NCI-H345 treated with DMSO at 0.1 percent for 48 hours (cell line): Measurements from ENCODE around the gene TRUB2.
"Not testable (repeated sequence)": the region's sequence is repeated elsewhere in the genome, so short reads cannot be mapped to it uniquely, and the experiment has no call there.

ENCODE experiments used
- DNase-seq: peaks from one replicate; lab custom pipeline; 2025; ENCODE audit not compliant: unreplicated experiment; lab: John Stamatoyannopoulos, UW

Gene TRUB2

DNA sequence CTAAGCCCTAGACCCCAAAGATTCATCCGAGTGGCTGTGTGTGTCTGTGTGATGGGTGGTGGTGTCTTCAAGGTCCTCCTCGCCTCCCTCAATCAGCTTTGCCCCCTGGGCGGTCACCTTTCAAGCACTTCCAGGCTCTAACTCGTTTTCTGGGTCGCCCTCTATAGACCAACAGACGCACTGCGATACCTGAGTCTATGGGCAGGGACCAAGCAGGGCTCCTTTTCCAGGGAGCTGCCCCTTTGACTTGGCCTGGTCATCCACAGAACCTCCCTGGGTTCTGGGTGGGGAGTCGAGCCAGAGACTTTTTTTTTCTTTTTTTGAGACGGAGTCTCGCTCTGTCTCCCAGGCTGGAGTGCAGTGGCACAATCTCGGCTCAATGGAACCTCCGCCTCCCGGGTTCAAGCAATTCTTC is 19.2 kb upstream of the TRUB2 start:
- DNase-seq: peak; percentile 53

DNA sequence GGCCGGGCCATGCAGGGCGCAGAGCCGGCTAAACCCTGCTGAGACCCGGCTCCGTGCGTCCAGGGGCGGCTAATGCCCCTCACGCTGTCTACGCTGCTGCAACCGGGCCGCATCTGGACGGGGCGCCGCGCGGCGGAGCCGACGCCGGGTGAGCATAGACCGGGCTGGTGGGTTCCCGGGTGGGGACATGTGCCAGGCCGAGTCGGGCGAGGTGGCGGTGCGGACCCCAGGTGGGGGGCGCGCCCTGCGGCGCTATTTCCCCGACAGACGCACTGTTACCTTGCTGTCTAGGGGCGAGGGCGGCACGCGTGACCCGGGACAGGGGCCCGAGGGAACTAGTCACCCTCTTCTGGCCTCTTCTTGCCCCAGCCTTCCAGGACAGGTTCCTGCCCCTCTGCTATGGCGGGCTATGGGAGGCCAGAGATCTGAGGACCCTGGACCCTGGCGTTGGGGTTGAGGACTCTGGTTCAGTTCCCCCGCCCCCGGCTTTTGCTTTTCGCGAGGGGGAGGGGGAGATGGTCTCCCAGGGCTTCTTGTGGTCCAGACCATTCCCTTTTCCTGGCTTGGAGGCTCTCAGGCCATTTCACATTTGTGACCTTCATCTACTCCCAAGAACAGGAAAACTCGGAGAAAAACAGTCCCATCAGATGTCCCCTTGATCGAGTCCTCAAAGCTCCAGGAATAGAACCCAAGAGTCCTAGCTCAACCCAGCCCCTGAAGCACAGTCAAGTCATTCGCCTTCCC is 18.6 kb upstream of the TRUB2 start:
- DNase-seq: no peak

DNA sequence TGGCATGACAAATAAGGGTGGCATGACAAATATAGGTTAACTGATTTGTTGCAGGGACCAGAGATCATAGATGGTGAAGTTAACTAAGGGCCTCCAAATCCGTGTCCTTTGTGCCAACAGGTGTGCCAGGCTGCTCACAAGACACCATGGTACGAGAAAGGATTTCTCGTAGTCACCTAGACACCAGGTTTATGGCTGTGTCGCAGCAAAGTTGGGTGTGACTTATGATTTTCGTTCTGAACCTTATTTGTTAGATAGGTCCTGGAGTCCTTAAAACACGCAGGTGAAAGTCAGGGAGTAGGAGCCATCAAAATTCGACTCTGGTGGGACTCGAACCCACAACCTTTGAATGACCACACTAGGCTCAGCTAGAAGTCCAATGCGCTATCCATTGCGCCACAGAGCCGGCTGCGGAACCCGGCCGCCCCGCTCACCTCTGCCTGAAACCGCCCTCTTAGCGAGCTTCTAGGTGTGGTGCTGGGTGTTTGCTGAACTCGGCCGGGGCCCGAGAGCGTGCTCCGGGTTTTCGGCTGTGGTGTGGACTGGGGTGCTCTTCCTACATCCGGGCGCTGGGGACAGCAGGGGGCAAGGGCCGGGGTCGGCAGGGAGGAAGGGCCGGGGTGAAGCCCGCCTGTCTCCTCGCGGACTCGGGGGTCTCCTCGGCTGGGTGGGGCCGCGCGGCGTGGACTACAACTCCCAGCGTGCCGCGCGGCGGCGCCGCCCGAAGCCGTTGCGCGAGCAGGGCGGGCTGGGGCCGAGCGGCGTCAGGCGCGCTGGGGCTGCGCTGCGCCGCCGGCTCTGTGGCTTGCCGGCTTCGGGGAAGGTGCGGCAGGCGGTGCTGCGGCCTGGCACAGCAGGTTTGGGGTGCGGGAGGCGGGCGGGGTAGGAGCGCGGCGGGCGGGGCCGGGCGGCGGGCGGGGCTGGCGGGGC is 17.8 kb upstream of the TRUB2 start, which contains the start of gene SLC27A4:
Gene SLC27A4 (plus strand): TSS at position 767 of the 930 bp plus-strand sequence. CDS start 2,606 bp downstream, outside the sequence.
- peak; percentile 59 for DNase-seq

DNA sequence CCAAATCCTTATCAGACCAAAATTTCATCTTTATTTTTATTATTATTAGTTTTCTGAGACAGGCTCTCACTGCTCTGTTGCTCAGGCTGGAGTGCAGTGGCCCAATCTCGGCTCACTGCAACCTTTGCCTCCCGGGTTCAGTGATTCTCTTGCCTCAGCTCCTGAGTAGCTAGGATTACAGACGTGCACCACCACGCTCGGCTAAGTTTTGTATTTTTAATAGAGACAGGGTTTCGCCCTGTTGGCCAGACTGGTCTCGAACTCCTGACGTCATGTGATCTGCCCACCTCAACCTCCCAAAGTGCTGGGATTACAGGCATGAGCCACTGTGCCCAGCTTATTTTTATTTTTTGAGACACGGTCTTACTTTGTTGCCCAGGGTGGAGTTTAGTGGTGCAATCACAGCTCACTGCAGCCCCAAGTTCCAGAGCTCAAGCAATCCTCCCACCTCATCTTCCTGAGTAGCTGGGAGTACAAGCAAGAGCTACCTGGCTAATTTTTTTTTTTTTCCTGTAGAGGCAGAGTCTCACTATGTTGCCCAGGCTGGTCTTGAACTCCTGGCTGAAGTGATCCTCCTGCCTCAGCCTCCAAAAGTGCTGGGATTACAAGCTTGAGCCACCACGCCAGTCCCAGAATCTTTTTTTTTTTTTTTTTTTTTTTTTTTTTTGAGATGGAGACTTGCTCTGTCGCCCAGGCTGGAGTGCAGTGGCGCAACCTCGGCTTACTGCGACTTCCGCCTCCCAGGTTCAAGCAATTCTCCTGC is 16.8 kb upstream of the TRUB2 start:
- not testable (repeated sequence) for DNase-seq

DNA sequence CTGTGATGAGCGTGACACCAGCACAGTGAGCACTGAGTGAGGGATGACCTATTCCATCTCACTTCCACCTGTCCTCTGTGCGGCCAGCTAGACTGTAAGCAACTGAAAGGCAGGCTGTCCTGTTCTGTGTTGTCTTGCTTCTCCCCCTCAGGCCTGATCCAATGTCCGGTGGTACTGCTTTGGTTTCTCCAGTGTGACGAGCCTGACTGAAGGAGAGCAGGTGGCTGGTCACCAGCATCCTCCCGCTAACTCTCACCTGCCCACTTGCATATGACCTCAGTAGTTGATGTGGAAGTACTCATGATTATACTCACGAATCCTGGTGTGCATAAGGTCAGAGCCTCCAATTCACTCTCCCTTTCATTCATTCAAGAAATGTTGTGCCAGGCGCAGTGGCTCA is 15.7 kb upstream of the TRUB2 start:
- no peak for DNase-seq

DNA sequence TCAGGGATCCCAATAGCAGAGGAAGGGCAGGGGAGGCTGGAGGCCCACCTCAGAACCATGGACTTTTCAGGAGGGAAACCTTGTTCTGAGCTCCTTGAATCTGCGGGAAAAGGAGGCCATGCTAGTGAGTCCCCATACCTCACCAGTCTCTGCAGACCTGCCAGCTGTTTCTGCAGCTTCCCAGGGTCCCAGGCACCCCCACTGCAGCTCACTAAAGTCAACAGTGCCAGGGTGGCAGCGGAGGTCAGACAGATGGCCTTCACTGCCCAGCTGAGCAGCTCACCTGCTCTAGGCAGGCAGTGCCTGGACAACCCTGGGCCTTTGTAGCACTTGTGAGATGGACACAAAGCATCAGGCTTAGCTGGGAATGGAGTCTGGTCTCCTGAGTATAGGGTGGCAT is 13.7 kb upstream of the TRUB2 start:
- no peak for DNase-seq

DNA sequence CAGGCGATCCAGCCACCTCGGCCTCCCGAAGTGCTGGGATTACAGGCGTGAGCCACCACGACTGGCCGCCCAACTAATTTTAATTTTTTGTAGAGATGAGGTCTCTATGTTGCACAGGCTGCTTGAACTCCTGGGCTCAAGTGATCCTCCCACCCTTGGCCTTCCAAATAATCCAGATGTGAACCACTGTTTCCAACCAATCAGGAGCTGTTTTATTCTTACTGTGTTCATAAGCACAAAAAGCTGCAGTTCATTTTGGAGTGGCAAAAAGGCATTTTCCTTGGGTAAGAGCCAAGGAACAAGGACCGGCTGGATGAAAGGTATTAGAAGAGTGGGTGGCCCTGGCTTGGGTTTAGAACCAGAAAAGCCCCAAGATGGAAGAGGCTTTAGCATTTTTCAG is 12.9 kb upstream of the TRUB2 start:
- no peak for DNase-seq

DNA sequence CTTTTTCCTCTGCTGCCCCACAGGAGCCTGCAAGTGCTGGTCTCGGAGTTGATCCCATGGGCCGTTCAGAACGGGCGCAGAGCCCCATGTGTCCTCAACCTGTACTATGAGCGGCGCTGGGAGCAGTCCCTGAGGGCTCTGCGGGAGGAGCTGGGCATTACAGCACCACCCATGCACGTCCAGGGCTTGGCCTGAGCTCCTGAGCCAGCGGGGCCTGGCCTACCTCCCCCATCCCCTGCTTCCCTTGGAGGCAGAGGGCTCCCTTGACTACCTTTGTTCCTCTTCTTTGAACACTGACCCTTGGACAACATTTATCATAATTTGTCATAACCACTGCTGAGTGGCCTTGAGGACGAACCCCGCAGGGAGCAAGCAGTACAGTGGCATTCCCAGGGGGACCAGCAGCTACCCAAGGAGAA is 11.2 kb upstream of the TRUB2 start:
- no peak for DNase-seq

DNA sequence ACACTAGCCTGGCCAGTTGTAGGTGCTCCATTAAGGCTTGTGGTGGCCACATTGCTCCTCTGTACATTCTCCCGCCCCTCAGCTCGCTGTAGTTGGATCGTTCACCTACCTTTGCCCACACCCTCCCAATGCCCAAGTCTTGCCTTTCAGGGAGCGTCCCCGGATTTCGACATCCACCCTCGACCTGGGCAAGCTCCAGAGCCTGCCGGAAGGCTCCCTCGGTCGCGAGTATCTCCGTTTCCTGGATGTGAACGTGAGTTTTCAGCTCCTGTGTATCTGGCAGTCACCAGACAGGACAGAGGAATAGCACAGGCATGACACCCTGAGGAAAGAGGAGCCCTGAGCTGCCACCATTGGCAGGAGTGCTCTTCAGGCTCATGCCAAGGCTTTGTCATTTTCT is 3.4 kb upstream of the TRUB2 start:
- no peak for DNase-seq

DNA sequence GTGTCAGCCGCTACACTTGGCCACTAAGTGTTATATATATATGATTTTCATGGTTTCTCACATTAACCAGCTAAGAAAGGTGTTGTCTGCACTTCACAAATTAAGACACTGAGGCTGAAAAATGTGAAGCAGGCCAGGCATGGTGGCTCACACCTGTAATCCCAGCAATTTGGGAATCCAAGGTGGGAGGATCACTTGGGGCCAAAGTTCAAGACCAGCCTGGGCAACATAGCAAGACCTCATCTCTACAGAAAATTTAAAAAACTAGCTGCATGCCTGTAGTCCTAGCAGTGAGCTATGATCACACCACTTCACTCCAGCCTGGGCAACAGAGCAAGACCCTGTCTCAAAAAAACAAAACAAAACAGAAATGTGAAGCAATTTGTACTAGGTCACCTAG is 2.2 kb upstream of the TRUB2 start:
- DNase-seq: no peak

DNA sequence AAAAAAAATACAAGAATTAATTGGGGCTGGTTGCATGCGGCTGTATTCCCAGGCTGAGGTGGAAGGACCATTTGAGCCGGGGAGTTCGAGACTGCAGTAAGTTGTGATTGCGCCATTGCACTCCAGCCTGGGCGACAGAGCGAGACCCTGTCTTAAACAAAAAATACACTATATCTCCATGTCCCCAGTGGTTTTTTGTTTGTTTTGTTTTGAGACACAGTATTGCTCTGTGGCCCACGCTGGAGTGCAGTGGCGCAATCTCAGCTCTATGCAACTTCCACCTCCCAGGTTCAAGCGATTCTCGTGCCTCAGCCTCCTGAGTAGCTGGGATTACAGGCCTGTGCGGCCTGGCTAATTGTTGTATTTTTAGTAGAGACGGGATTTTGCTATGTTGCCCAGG is 1.5 kb upstream of the TRUB2 start:
- no peak for DNase-seq

DNA sequence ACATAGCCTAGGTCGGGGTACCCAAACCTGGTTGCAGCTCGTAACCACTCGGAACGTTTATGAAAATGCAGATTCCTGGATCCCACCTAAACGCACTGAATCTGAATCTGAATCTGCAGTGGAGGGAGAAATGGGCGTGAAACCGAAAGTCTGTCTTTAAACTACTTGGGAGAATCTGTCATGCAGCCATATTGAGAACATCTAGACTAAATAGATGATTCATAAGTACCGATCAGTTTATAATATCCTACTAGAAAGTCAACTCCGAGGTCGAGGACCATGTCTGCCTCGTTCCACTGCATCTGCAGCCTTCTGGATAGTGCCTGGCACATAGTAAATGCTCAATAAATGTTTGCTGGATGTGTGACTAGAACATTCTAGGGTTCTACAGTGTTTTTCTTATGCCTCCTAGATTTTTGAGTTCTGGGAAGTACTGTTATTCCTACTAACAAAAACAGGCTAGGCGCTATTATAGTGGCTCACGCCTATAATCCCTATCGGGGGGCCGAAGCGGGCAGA is 1.0 kb upstream of the TRUB2 start:
- DNase-seq: no peak

DNA sequence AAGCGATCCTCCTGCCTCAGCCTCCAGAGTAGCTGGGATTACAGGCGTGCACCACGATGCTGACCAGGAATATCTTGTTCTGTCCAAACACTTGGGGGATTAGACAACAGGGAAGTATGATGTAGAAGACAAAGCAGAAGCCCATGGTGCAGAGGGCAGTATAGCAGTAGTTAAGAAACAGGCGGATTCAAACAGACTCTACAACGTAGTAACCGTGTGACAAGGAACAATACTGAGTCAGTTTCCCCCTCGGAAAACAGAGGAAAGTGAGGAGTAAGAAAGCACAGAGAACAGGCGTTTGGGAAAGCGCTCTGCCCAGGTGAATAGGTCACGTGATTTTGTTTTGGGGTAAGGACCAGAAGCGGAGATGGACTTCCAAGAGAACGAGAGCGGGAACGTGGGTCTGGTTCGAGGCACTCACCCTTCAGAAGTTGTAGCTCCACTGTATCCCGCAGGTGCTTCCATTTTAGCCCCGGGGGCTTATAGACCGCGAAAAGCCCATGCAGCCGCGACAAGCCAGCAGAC is 306 bp downstream of the TRUB2 start:
- DNase-seq: no peak

DNA sequence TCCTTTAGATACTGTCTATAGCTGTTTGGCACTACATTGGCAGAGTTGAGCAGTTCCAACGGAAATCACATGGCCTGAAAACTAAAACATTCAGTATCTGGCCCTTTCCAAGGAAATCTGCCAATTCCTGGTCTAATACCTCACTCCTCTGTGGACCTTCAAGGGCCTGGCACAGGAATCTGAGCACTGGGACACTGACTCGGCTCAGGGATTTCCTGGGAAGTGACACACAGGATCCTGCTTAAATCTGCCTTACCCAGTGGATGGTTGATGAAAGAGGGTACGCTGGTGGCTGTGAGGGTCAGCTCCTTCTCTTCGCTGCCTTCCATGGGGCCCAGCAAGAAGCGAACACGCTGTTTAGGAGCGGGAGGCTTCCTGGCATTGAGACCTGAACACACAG is 904 bp downstream of the TRUB2 start:
- no peak for DNase-seq

DNA sequence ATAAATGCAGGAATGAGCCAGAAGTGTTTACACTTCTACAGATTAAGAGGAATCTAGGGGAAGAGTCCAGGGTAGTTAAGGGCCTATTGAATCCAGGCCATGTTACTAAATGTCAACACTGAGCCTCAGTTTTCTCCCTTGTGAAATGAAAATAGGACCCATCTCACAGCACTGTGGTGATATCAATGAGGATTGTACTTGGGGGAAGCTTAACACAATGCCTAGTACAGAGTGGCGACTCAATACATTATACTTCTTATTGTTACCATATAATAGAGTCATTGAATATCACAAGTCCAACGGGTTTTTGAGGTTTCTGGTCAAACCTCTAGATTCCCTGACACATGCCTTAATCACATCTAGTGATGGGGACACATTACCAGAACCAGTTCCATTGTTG is 4.6 kb downstream of the TRUB2 start:
- DNase-seq: no peak

DNA sequence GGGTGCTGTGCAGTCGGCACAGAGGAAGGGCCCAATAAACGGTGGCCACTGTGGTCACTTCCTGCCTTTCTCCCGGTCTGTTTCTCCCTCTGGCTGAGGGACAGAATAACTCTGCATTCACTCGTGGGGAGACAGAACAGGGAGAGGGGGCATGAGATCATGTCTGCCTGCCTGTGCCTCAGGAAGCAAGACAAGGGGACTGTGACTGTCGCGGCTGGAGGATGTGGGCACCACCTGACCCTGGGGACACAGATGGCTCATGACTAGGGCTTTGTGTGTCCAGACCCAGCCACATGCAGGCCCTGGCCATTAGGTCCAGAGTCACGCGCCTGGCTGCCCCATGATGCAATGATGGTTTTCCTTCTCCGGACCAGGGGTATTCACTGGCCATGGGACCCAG is 5.8 kb downstream of the TRUB2 start:
- DNase-seq: no peak

DNA sequence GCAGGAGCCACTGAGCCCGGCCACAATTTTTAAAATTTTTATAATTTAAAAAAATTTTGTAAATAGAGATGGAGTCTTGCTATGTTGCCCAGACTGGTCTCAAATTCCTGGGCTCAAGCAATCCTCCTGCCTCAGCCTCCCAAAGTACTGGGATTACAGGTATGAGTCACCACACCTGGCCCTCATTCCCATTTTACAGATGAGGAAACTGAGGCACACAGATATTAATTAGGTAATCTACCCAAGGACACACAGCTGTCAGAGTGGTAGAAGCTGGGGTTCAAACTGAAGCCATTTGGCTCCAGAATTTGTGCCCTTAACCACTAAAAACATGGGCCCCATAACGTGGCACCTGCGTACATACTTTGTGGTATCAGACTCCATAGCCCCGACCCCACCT is 7.5 kb downstream of the TRUB2 start:
- no peak for DNase-seq

DNA sequence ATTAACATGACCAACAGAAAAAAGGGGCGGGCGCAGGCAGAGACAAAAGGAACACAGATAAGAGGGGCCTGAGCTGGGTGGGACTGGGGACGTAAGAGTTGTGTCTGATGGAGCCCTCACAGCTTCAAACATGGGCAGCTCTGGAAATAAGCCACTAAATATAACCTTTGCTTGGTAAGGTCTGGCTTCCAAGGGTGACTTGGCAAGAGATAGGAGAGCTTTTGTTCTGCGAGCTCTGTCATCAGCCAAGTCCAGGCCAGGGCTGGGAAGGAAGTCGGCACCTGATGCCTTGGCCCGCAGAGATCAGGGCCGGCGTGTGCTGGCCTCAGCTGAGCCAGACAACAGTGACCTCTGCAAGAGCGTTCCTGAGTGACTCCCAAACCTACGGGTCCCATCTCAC is 11.8 kb downstream of the TRUB2 start:
- no peak for DNase-seq

DNA sequence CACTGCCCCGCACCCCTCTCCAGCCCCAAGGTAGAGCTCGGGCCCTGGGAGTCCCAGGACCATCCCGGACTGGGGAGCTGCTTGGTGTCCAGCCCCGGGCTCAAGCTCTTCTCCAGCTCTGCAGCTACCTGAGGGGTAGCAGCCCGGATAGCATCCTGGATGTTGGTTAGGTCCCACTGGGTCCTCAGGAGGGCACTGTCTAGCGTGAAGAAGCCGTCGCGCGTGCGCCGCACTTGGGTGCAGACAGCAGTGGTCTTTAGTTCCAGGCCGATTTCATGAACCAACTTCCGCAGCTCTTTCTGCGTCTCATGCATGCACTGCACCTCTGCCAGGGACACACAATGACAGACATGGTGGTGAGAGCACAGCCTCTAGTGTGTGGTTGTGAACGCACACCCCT is 12.7 kb downstream of the TRUB2 start:
- DNase-seq: no peak

DNA sequence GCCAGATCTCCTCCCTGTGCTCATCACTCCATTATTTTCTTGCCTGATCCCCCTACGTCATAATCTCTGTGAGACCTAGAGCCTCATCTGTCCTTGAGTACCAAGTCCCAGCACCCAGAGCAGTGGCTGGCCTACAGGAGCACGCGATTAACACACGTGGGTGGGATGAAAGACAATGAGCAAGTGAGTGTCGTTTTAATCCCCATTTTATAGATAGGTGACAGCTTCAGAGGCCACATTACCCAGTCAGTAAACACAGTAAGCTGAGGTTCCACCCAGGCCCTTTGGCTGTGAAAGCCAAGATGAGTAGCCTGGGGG is 17.3 kb downstream of the TRUB2 start:
- no peak for DNase-seq
